GM19395 (cell line): Measurements from ENCODE around the gene REV3L.

Experiments used
- ATAC-seq: cut with Tn5 transposase; IDR thresholded peaks from one replicate; pipeline ENCODE4 v1.9.1; 2021; ENCODE audit warnings: mild to moderate bottlenecking, moderate library complexity; ENCODE audit not compliant: unreplicated experiment

Gene REV3L

DNA sequence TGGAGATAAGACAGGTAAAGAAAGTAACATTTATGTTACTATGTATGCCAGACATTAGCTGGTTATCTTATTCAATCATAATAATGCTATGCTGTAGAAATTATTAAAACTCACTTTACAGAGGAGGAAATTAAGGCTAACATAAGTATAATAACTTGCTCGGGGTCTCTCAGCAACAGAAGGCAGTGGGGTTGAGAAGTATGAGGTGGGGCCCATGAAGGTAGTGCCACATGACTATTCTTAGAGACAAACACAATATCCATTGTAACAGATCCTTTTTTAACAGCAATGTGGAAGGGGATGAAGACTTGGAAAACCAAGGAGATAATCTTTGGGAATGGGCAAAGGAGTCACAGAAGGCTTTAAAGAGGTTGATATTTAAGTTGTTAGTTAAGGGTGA lies 11.5 kb downstream of the REV3L start:
- ATAC-seq, result no peak

DNA sequence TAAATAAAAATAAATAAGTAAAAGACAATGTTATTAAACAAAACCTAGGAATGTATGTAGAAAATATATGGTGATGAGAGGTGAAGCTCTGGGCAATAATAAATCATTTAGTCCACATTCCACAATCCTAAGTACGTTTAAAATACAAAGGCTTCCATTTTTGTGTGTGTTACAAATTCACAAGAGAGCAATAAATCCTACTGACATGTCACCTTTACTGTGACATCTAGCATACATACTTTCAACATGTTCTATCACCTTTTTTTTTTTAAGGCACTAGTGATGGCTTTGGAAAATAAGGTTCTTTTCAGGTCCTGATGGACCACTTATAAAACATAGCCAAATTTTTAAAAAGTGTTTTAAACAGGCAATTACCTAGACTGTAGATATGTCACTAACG lies 12.0 kb downstream of the REV3L start:
- no peak for ATAC-seq

DNA sequence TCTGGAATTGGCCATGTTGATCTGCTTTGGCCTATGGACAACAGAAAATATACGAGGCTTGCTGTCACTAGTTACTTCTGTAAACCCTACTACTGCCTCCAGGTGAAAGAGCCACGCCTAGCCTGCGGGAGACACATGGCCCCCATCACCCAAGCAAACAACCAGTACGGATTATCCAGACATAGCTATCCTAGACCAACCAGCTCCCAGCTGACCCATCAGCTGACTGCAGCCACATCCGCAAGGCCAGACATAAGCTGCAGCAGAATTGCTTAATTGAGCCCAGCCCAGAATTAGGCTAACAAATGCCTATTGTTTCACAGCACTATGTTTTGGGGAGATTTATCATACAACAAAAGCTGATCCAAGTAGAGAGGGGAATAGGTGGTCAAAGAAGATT lies 13.5 kb downstream of the REV3L start:
- no peak for ATAC-seq

DNA sequence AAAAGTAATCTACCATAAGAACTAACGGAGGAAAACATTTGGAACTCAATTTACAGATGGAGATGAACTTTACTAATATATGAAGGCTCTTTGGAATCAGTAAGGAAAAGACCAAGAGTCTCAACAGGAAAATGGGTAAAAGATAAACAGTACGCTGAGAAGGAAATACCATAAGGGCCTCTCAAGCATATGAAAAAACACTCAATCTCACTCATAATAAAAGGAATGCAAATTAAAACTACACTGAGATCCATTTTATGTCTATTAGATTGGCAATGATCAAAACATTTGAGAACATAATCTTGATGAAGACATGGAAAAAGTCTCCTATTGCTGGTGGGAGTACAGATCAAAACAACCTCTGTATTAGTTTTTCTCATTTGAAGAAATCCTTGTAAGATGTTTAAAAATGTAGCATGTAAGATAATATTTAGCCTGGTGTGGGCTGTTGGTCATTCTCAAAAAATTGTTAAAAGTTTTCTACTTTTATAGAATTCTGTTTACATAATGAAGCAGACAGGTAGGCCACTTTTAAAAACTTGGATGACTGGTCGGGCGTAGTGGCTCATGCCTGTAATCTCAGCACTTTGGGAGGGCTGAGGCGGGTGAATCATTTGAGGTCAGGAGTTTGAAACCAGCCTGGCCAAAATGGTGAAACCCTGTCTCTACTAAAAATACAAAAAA lies 14.5 kb downstream of the REV3L start:
- no peak for ATAC-seq

DNA sequence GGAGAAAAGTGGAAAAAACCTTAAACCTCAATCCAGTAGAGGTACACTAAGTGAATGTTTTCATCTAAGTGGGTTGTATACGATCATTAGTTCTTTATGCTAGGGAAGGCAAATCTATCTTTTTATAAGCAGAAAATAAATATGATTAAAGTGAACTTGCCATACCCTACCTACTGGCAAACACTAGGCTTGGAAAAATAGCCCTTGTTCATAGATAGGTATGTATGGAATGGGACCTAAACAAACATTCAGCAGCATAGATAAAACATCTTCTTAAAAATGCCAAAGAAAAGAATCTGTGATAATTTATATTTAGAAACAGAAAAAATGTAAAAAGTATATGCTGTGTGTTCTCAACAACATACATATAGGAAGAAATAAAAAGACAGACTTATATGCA lies 18.8 kb downstream of the REV3L start:
- ATAC-seq, result no peak

DNA sequence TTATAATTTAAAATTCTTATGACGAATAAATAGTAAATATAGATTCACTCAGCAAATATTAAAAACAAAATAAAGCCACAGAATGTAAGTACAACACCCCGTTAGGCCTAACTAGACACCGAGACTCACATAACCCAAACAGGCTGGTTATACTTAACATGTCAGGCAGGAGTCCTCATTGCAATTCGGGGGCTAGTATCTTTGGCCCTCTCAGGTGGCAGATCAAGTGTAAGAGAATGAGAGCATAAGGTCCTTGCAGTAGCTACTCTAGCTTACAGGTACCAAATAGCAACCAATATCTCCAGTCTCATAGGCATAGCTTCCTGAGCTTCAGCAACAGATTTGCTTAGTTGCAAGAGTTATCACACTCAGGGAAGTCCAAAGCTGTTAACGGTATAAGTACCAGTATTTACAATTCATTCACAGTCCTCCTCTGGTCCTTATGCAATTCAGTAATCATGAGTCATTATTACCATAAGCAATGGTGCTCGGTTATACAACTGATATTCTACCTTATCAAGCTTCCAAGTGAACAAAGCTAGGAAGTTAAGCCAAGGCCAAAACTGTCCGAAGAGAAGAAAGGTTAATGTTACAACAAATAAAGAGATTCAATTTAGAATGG lies 20.1 kb downstream of the REV3L start:
- no peak for ATAC-seq

DNA sequence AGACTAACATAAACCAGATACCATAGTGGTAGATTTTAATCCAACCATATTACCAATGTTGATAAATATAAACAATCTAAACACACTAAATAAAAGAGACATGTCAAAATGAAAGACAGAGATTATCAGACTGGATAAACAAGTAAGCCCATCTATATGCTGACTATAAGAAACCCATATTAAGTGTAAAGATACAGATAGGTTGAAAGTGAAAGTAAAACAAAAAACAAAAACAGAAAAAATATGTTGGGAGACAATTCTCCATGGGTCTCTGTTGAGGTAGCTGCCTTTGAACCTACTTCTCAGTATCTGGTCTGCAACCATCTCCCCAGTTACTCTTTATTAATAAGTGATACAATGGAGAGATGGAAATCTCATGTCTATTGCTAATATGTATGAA lies 21.2 kb downstream of the REV3L start:
- no peak for ATAC-seq

DNA sequence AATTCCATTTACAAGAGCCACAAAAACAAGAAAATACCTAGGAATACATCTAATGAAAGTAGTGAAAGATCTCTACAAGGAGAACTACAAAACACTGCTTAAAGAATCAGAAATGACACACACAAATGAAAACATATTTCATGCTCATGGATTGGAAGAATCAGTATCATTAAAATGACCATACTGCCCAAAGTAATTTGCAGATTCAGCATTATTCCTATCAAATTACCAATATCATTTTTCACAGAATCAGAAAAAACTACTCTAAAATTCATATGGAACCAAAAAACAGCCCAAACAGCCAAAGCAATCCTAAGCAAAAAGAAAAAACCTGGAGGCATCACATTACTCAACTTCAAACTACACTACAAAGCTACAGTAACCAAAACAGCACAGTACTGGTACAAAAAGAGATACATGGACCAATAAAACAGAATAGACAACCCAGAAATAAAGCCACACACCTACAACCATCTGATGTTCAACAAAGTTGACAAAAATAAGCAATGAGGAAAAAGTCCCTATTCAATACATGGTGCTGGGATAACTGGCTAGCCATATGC lies 24.3 kb downstream of the REV3L start:
- no peak for ATAC-seq

DNA sequence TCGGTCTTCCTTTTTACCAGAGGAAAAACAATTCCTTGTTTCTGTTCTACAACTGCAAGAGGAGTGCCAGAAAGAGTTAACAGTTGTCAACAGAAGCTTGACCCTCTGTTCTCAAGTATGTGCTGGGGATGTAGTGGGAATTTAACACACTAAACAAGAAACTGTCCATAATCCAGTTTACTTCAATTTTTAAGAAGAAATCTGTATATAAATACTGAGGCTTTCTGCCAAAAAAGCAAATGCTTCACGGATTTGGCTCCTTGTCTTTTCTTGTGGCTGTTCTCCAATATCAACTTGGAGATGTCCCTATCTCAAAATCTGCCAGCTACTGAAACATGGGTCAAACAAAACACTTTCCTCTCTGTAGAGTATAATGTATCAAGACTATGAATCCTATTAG lies 26.8 kb downstream of the REV3L start:
- no peak for ATAC-seq

DNA sequence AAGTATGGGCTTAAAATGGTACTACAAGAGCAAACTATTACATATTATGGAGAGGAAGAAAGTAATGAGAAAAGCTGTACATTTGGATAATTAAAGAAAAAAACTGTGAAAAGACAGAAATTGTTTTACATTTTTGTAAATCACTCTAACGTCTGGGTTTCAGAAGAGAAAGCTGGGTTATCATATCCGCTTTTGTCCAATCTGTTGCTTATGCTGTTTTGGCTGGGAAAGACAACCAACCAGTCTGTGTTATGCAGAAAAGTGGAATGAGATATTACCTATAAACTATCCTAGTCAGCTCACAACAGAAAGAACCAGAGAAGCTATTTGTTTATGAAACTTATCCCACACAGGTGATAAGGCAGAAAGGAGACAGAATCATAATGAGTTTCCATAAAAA lies 32.4 kb downstream of the REV3L start:
- ATAC-seq, result no peak

DNA sequence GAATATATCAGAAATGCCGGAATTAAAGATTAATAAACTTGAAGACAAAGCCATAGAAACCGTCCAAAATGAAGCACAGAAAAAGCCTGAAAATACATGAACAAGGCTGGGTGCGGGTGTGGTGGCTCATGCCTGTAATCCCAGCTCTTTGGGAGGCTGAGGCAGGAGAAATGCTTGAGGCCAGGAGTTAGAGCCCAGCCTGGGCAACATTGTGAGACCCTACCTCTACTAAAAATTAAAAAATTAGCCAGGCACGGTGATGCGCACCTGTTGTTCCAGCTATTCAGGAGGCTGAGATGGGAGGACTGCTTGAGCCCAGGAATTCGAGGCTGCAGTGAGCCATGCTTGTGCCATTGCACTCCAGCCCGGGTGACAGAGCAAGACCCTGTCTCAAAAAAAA lies 32.9 kb downstream of the REV3L start:
- ATAC-seq, result no peak

DNA sequence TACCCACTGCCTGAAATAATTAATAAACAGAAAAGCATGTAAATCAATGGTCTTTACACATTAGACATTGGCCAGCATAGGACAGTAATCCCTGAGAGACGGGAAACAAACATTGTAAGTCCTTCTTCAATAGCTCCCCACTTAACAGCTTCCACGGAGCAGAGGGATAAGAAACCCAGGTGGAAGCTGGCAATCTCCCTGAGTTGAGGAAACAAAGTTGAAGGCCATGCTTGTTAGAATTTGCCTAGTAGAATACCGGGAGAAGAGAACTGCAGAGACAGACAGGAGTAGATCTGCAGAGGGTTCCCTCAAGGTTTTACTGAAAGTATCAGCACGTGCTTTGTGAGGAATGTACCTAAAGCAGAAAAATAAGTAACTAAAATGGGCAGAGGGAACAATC lies 33.9 kb downstream of the REV3L start:
- no peak for ATAC-seq

DNA sequence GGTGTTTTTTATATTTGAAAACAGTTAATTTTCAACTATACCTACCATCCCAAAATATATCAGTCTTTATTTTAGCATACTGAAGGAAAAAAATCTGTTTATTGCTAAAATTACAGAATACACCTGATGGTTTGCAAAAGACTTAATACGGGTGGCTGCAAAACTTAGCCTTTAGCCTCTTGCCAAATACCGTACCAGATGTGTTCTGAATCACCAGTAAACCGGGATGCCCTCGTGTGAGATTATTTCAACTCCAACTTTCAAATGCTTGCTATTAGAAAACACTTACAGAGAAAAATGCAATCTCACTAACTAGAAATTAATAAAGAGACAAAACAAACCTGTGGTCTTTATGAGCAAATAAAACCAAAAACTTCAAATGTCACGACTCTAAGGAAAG lies 36.0 kb downstream of the REV3L start:
- ATAC-seq, result no peak

DNA sequence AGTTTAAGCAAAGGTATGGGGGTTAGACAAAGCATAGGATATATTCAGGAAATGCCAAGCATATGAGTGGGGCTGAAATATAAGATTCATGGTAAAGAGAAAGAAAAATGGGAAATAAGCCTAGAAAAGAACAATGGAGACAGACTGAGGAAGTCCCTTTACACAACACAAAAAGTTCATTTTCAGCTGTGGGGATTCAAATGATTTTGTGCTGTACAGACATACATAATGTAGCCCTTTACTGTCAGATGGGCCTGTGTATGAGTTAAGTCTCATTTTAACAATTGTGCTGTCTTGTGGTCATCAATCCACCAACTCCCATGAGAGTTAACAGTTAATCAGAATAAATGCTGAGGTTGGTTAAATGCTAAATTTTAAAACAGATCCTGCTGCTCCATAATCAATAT lies 37.2 kb downstream of the REV3L start:
- no peak for ATAC-seq

DNA sequence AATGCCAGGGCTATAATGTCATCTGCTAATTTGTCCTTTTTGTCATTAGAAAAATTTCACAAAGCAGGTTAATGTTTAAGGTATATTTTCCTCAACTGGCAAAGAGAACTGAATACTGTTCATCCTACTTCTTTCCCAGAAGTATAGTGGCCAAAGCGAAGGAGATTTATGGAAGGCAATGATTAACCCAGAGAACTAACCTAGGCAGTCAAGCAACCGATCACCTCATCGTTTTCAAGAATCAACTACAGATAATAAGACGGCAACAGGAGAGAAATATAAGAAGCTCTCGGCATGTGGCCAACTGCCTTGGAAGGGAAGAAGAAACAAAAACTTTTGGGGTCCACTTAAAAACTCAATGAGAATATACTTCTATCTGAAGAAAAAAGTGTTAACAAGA lies 38.2 kb downstream of the REV3L start:
- ATAC-seq, result no peak

DNA sequence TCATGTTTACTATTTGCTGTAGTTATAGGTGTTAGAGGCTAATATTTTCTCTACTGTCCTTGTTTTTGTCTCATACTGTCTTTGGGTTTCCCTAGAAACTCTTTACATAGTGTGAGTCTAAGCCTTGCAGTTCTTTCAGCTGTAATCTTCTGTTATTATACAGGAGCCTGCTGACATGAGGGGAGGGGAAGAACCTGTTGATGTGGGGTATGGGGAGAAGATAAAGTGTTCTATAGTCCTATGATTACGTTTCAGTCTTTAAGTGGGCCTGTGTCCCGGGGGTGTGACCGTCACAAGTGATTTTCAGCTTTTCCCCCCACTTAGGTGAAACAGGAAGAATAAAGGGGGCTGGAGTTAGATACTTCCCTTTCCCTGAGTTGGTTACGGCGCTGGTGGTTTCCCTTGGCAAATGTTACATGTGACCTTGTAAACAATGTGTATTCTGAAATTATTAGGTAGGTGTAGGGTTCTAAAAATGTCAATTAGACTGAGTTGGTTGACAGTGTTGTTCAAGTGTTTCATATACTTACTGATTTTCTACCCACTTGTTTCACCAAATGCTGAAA lies 41.3 kb downstream of the REV3L start:
- ATAC-seq, result no peak

DNA sequence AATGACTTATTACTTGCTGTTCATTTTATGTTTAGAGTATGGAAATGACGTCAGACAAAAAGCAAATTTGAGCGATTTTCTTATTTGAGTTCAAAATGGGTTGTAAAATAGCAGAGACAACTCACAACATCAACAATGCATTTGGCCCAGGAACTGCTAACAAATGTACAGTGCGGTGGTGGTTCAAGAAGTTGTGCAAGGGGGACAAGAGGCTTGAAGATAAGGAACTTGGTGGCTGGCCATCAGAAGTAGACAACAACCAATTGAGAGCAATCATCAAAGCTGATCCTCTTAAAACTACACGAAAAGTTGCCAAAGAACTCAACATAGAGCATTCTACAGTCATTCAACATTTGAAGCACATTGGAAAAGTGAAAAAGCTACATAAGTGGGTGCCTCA lies 43.8 kb downstream of the REV3L start:
- no peak for ATAC-seq

DNA sequence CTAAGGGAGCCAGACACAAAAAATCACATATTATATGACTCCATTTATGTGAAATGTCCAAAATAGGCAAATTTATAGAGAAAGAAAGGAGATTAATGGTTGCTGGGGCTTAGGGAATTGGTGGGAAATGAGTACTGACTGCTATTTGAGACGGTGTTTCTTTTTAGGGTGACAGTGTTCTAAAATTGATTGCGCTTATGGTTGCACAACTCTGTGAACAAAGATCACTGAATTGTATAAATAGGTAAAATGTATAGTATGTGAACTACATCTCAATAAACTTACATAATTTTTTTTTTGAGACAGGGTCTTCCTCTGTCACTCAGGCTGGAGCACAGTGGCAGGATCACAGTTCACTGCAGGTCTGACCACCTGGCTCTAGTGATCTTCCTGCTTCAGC lies 45.4 kb downstream of the REV3L start:
- ATAC-seq, result no peak

DNA sequence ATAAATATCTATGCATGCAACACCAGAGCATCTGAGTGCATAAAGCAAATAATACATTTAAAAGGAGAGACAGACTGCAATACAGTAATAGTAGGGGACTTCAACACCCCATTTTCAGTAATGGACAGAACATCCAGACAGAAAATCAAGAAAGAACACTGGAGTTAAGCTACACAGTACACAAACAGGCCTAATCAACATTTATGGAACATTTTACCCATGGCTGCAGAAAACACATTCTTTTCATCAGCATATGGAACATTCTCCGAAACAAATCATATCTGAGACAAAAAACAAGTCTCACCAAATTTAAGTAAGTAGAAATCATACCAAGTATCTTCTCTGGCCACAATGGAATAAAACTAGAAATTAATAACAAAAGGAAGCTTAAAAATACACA lies 50.5 kb downstream of the REV3L start:
- ATAC-seq, result no peak

DNA sequence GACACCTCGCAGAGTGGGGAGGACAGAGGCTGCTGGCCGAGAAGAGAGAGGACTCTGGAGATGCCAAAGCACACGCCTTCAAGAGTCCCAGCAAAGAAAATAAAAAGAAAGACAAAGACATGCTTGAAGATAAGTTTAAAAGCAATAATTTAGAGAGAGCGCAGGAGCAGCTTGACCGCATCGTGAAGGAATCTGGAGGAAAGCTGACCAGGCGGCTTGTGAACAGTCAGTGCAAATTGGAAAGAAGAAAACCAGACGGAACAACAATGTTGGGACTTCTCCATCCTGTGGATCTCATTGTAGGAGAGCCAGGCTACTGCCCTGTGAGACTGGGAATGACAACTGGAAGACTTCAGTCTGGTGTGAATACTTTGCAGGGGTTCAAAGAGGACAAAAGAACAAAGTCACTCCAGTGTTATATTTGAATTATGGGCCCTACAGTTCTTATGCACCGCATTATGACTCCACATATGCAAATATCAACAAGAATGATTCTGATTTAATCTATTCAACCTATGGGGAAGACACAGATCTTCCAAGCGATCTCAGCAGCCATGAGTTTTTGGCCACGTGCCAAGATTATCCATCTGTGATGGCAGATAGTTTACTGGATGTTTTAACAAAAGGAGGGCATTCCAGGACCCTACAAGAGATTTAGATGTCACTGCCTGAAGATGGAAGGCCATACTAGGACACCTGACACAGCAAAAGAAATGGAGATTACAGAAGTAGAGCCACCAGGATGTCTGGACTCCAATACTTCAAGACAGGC lies 52.2 kb downstream of the REV3L start:
- no peak for ATAC-seq

DNA sequence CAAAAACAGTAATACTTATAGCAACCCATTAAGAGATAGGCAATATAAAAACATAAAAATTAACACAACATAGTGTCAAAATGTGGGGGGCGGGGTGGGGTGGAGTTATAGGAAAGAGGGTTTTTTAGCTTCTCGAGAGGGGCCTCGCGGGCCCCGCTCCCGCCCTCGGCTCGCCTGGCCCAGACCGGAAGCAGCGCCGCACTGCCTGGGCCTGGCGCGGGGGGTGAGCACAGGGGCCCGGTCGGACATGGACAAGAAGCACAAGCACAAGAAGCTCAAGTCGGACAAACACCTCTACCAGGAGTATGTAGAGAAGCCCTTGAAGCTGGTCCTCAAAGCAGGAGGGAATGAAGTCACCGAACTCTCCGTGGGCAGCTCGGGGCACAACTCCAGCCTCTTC lies 53.4 kb downstream of the REV3L start:
- no peak for ATAC-seq

DNA sequence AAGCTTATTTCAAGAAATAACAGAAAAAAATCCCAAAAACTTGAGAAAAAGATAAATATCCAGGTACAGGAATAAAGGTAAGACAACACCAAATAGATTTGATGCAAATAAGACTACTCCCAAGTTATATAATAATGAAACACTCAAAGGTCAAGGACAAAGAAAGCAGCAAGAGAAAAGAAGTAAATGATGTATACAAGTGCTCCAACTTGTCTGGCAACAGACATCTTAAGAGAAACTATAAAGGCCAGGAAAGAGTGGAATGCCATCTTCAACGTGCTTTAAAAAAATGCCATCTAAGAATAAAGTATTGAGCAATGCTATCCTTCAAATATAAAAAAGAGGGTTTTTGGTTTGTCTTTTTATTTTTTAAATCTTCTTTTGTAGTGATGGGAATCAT lies 54.2 kb downstream of the REV3L start:
- ATAC-seq, result no peak
